ENCODE measurements around the gene ZFR2. TPM values are rescaled to one million over a fixed set of nuclear protein-coding genes. Genes with fewer than 3 reads are reported as not detected.

ZFR2 gene
- total RNA-seq, 1 donor from 2014 or later: not detected

- Histone ChIP-seq H3K27ac (replicated peaks) (no peak overlapping the region), H3K4me1 (peaks cover 5% of the 10 kb centered on the region), H3K36me3 (no peaks in the 10 kb centered on the region), H3K4me3 (peak overlapping the region; percentile 46), H3K27me3 (ENCODE audit: low read depth) (peaks cover 98% of the 10 kb centered on the region), H3K9me3 (replicated peaks) (no peaks in the 10 kb centered on the region)
- TF ChIP-seq CTCF (IDR thresholded peaks at IDR 0.05; ENCODE audit: borderline replicate concordance): no peak
- DNase-seq: no peak
- intact Hi-C loops (cut with micrococcal nuclease): no loop called here
These were observed 668 bp downstream of the ZFR2 start for GRCh38 chr19:3867971-3868769.

GRCh38 chr19:3866910-3867638, 1.8 kb downstream of the ZFR2 start:
- no peak for TF ChIP-seq CTCF (IDR thresholded peaks at IDR 0.05; ENCODE audit: borderline replicate concordance)
- H3K36me3 ChIP-seq: no peaks in the 10 kb centered on the region
- intact Hi-C loops (cut with micrococcal nuclease): no loop called here
- H3K9me3 ChIP-seq (replicated peaks): no peaks in the 10 kb centered on the region
- no peak overlapping the region for H3K4me3 ChIP-seq
- H3K27me3 ChIP-seq (ENCODE audit: low read depth): peaks cover 96% of the 10 kb centered on the region
- peaks cover 5% of the 10 kb centered on the region for H3K4me1 ChIP-seq
- DNase-seq: no peak
- no peak overlapping the region for H3K27ac ChIP-seq (replicated peaks)

- Histone ChIP-seq H3K27ac (replicated peaks) (no peak overlapping the region), H3K27me3 (ENCODE audit: low read depth) (peaks cover 79% of the 10 kb centered on the region), H3K9me3 (replicated peaks) (no peaks in the 10 kb centered on the region), H3K4me1 (peaks cover under 1% of the 10 kb centered on the region), H3K4me3 (no peak overlapping the region), H3K36me3 (no peaks in the 10 kb centered on the region)
- TF ChIP-seq CTCF (IDR thresholded peaks at IDR 0.05; ENCODE audit: borderline replicate concordance): no peak
- no peak for DNase-seq
- intact Hi-C loops (cut with micrococcal nuclease): no loop called here
These were observed 5.2 kb downstream of the ZFR2 start for GRCh38 chr19:3863648-3864047.

DNA sequence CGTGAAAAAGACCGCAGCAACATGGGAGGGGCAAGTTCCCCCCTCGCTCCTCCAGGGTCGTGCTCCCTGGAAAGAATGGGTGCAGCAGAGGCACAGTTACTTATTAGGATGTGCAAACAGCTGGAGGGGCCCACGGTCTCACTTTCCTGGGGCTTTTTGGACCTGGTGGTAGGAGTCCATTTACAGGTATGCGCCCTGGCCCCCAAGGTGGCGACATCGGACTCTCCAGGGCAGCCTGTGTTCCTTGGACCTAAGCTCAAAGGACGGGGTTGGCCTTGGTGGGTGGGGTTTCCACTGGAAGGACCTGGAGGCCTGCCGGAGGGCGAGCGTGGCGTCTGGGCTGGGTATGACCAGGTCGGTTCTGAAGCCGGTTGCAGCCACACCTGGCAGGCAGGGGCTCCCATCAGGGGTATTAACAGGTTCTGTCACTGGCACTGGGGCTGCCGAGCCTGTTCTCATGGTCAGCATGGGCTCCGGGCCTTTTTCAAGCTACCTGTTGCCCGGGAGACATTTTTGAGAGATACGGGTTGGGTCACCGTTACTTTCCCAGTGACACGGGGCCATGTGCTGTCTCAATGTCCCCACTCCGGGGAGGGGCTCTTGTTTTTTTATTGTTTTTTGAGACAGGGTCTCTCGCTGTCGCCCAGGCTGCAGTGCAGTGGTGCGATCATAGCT, 5.9 kb downstream of the ZFR2 start:
- DNase-seq: no peak
- no peaks in the 10 kb centered on the region for H3K9me3 ChIP-seq (replicated peaks)
- TF ChIP-seq CTCF (IDR thresholded peaks at IDR 0.05; ENCODE audit: borderline replicate concordance): no peak
- no peak overlapping the region for H3K4me3 ChIP-seq
- H3K27me3 ChIP-seq (ENCODE audit: low read depth): peaks cover 72% of the 10 kb centered on the region
- no peaks in the 10 kb centered on the region for H3K4me1 ChIP-seq
- intact Hi-C loops (cut with micrococcal nuclease): no loop called here
- H3K27ac ChIP-seq (replicated peaks): no peak overlapping the region
- no peaks in the 10 kb centered on the region for H3K36me3 ChIP-seq

DNA sequence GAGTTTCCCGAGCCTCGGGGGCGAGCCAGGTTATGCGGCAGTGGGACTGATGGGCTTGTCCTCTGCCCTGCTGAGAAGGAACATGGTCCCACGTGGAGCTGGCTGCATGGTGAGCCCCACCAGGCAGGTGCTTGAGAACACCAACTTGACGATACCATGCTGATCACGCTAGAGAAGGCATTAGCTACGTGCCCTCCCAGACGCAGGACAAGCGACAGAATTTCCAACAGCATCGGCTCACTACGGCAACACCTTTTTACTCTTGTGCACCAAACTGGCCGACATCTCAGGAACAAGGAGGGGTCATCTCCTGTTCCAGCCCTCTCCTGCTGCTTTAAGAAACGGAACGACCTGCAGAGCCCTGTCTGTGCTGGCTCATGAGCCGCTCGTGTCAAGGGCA, 8.3 kb downstream of the ZFR2 start:
- no peak for DNase-seq
- intact Hi-C loops (cut with micrococcal nuclease): no loop called here
- no peaks in the 10 kb centered on the region for H3K4me1 ChIP-seq
- no peak overlapping the region for H3K4me3 ChIP-seq
- H3K9me3 ChIP-seq (replicated peaks): no peaks in the 10 kb centered on the region
- peaks cover 48% of the 10 kb centered on the region for H3K27me3 ChIP-seq (ENCODE audit: low read depth)
- no peak for TF ChIP-seq CTCF (IDR thresholded peaks at IDR 0.05; ENCODE audit: borderline replicate concordance)
- H3K27ac ChIP-seq (replicated peaks): no peak overlapping the region
- no peaks in the 10 kb centered on the region for H3K36me3 ChIP-seq
